ENCODE data around the gene JAKMIP2. TPM values are rescaled to one million over a fixed set of nuclear protein-coding genes. Genes with fewer than 3 reads are reported as not detected.

JAKMIP2 gene
- polyA plus RNA-seq, 1 experiment = 0.02 TPM

DNA sequence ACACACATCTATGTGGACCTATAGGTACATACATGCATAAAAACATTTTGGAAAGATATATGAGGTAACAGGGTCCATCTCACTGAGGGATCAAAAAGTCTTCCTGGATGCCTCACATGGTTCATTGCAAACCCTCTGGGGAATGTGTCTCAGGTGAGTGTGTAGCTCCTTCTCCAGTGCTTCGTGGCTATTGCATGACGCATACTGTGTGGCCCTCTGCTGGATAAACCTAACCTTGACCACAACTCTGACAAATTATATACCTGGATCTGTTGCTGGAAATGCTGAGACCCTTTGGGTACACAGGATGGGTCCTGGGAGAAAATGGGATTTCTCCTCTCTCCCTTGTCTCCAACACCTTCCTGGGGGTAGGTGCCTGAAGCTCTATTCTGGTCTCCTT, 91.9 kb downstream of the JAKMIP2 start:
- POLR2A ChIA-PET = no interaction called here
- DNase-seq (ENCODE audit: low read depth, low spot score) = no peak
- Histone ChIP-seq H3K9me3 (ENCODE audit: control insufficient read depth, insufficient read depth, low read length) (no peaks in the 10 kb centered on the region), H3K27ac (ENCODE audit: low read depth, low read length) (no peak overlapping the region), H3K4me3 (ENCODE audit: low read depth, low read length) (no peak overlapping the region), H3K27me3 (ENCODE audit: control insufficient read depth, insufficient read depth, low read length) (no peaks in the 10 kb centered on the region)
- TF ChIP-seq, protein P1, sequence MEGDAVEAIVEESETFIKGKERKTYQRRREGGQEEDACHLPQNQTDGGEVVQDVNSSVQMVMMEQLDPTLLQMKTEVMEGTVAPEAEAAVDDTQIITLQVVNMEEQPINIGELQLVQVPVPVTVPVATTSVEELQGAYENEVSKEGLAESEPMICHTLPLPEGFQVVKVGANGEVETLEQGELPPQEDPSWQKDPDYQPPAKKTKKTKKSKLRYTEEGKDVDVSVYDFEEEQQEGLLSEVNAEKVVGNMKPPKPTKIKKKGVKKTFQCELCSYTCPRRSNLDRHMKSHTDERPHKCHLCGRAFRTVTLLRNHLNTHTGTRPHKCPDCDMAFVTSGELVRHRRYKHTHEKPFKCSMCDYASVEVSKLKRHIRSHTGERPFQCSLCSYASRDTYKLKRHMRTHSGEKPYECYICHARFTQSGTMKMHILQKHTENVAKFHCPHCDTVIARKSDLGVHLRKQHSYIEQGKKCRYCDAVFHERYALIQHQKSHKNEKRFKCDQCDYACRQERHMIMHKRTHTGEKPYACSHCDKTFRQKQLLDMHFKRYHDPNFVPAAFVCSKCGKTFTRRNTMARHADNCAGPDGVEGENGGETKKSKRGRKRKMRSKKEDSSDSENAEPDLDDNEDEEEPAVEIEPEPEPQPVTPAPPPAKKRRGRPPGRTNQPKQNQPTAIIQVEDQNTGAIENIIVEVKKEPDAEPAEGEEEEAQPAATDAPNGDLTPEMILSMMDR (IDR thresholded peaks at IDR 0.05; ENCODE audit: low read depth, low read length) = no peak
- CTCF ChIA-PET = interaction anchor here (0.8 kb wide), 1 partner anchor 502 kb away, joined by 3 read pairs; no protein-coding TSS in a partner anchor

DNA sequence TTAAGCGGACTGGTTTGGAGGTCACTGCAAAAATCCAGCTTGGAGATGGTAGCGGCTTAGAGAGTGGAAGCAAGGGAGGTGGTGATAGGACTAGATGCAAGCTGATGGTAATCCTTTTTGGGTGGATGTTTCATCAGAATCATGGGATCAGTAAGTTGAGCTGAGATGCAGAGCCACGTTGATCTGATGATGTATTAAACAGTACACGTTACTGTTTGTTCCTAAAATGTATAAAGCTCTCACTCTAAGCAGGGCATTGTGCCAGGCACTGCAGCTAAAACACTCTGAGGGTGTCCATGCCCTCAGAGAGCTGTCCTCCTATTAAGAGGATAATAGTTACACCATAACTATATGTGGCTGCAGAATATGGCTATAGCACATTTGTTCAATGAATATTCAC, 93.1 kb downstream of the JAKMIP2 start:
- no peak overlapping the region for H3K4me3 ChIP-seq (ENCODE audit: low read depth, low read length)

GRCh38 chr5:147688656-147689356, 93.7 kb downstream of the JAKMIP2 start:
- H3K27me3 ChIP-seq (ENCODE audit: control insufficient read depth, insufficient read depth, low read length) = no peaks in the 10 kb centered on the region
- H3K9me3 ChIP-seq (ENCODE audit: control insufficient read depth, insufficient read depth, low read length) = no peaks in the 10 kb centered on the region
- POLR2A ChIA-PET = no interaction called here
- no peak overlapping the region for H3K4me3 ChIP-seq (ENCODE audit: low read depth, low read length)
- TF ChIP-seq, protein P1 (IDR thresholded peaks at IDR 0.05; ENCODE audit: low read depth, low read length) = no peak
- no peak for DNase-seq (ENCODE audit: low read depth, low spot score)
- CTCF ChIA-PET = interaction anchor here (0.5 to 0.8 kb wide), 2 partner anchors 62 to 110 kb away, joined by 3 read pairs; no protein-coding TSS in a partner anchor
- no peak overlapping the region for H3K27ac ChIP-seq (ENCODE audit: low read depth, low read length)

More for the DNA sequence above, 93.1 kb downstream of the JAKMIP2 start:
- ChIA-PET CTCF (interaction anchor here (0.8 kb wide), 1 partner anchor 111 kb away, joined by 3 read pairs; no protein-coding TSS in a partner anchor), POLR2A (no interaction called here)
- DNase-seq (ENCODE audit: low read depth, low spot score) = no peak
- Histone ChIP-seq H3K9me3 (ENCODE audit: control insufficient read depth, insufficient read depth, low read length) (no peaks in the 10 kb centered on the region), H3K27ac (ENCODE audit: low read depth, low read length) (no peak overlapping the region), H3K27me3 (ENCODE audit: control insufficient read depth, insufficient read depth, low read length) (no peaks in the 10 kb centered on the region)
- TF ChIP-seq, protein P1 (IDR thresholded peaks at IDR 0.05; ENCODE audit: low read depth, low read length) = no peak

DNA sequence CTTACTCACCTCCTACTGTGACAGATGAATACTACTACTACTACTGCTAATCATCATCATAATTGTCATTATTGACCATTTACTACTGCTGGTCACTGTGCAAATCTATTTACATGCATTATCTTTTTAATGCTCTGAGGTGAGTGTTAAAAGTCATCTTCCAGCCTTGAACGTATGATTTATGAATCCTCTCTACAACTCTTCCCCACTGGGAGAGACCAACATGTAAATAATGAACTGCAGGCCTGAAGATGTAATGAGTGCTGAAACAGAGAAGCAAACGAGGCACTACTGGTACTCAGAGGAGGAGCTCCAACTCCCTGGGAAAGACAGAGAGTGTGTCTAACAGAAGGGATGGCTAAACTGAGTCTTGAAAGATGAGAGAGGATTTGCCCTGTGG, 95.4 kb downstream of the JAKMIP2 start:
- no peaks in the 10 kb centered on the region for H3K9me3 ChIP-seq (ENCODE audit: control insufficient read depth, insufficient read depth, low read length)
- no peak overlapping the region for H3K27ac ChIP-seq (ENCODE audit: low read depth, low read length)
- H3K4me3 ChIP-seq (ENCODE audit: low read depth, low read length) = no peak overlapping the region
- TF ChIP-seq, protein P1 (IDR thresholded peaks at IDR 0.05; ENCODE audit: low read depth, low read length) = no peak
- no peaks in the 10 kb centered on the region for H3K27me3 ChIP-seq (ENCODE audit: control insufficient read depth, insufficient read depth, low read length)
- DNase-seq (ENCODE audit: low read depth, low spot score) = no peak
- POLR2A ChIA-PET = no interaction called here
- CTCF ChIA-PET = no interaction called here

DNA sequence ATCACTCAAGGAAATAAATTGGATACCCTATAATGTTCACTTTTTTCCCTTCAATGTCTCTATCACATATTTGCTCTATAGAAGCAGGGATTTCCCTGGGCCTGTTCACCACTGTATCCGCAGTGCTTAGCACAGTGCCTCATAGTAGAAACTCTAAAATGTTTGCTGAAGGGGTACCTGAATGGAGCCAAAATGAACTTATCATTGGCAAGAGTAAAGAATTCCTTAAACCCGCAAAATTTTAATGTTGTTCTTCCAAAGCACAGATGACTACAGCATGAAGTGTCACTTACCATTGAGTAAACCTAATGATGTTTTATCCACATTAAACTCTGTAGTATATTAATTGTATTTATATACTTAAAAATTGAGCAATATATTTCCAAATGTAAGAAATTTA, 96.1 kb downstream of the JAKMIP2 start:
- Histone ChIP-seq H3K9me3 (ENCODE audit: control insufficient read depth, insufficient read depth, low read length) (no peaks in the 10 kb centered on the region), H3K27ac (ENCODE audit: low read depth, low read length) (no peak overlapping the region), H3K27me3 (ENCODE audit: control insufficient read depth, insufficient read depth, low read length) (no peaks in the 10 kb centered on the region), H3K4me3 (ENCODE audit: low read depth, low read length) (no peak overlapping the region)
- DNase-seq (ENCODE audit: low read depth, low spot score) = no peak
- ChIA-PET POLR2A (no interaction called here), CTCF (no interaction called here)
- TF ChIP-seq, protein P1 (IDR thresholded peaks at IDR 0.05; ENCODE audit: low read depth, low read length) = no peak
